ENCODE measurements around the gene SLC25A43.
"Not testable (repeated sequence)": the region's sequence is repeated elsewhere in the genome, so short reads cannot be mapped to it uniquely, and the experiment has no call there.

Gene SLC25A43

DNA sequence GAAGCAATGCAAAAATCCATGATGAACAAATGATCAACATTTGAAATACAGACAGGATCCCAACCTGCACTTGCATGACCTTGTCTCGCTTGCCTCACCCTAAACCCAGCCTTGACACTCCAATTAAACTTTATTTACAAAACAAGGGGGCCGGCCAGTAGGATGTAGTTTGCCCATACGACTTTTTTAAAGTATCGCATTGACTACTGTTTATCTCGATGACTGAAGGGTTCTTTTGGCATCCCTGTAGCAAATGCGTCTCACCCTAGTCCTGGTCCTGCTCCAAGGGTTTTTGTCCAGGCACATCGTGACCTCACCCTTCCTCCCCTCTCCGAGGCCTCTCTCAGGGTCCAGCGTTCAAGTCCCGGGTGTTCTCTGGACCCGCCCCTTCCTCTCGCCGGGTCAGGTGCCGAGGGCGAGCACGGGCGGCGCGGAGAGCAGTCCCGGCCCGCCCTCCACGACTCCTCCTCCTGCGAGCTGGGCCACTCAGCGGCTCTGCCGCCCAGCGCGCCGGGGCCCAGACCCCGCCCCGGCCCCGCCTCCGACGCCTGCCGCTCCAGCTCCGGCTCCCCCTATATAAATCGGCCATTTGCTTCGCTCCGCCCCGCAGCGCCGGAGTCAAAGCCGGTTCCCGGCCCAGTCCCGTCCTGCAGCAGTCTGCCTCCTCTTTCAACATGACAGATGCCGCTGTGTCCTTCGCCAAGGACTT is 68.9 kb downstream of the SLC25A43 start, which contains the start of gene SLC25A5:
Gene SLC25A5, plus strand, starts transcription at position 603 of the 709 bp plus-strand sequence. Its CDS starts 72 bp downstream, at position 675.
- in situ Hi-C loops (cut with MboI; ENCODE audit: low sequenced_read_pairs) = no loop called here

DNA sequence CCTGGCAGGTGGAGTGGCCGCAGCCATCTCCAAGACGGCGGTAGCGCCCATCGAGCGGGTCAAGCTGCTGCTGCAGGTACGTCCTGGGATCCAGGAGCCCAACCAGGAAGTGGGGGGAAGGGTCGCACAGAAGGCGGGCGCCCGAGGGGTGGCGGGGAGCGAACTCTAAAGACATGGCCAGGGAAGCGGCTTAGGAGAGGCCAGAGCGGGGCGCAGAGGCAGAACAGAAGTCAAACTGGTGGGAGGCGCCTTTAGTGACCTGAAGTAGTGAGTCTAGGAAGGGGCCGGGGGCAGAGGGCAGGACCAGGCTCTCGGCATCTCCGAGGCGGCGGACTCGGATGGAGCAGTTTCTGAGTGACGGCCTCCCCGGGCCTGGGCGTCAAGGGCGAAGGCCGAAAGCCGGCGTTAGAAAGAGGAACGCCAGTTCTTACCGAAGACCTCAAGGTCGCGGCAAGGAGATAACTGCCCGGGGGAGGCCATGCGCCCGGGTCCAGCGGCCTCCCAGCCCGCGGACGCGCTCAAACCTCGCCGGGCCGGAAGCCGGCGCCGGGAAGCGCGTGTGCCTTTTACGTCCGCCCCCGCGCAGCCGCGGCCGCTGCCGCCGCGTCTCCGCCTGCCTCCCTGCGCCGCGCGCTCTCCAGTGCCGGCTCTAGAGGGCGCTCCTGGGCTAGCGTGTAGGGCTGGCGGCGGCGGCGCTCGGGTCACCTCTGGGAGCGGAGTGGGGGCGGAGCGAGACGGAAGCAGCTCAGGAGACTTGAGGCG is 69.6 kb downstream of the SLC25A43 start:
- in situ Hi-C loops (cut with MboI; ENCODE audit: low sequenced_read_pairs) = no loop called here

- in situ Hi-C loops (cut with MboI; ENCODE audit: low sequenced_read_pairs) = no loop called here
These were observed 70.1 kb downstream of the SLC25A43 start for GRCh38 chrX:119469313-119469635.

- in situ Hi-C loops (cut with MboI; ENCODE audit: low sequenced_read_pairs) = no loop called here
These were observed 75.7 kb downstream of the SLC25A43 start for GRCh38 chrX:119474615-119475388.

DNA sequence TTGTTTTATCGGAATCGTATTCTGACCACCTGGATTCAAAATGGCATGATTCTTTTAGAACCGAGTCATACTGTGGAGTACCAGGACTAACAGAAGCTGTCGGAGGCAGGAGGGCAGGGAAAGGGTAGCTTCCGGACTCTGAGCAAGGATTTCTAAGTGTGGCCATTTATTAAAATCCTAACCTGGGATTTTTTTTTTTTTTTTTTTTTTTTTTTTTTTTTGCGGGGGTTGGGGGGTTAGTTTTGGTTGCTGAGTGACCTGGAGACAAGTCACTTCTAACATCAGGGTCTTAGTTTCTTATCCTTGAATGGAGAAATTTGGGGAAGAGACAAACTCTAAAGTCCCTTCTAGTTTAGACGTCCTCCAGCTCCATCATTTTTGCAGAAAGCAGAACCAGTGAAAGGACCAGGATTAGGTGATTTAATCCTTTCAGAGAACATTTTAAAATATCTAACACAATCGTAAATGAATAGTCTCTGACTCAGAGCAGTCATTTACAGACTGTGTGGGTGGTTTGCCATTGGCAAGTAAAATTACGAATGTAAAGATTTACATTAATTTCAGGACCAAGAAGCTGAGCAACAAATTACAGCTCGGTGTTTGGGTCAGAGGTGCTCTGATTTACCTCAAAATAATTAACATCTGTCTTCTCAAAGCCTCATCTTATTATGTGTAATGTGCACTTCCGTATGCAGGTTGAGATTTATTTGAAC is 76.4 kb downstream of the SLC25A43 start:
- in situ Hi-C loops (cut with MboI; ENCODE audit: low sequenced_read_pairs) = no loop called here

GRCh38 chrX:119477812-119478232 is 78.7 kb downstream of the SLC25A43 start:
- in situ Hi-C loops (cut with MboI; ENCODE audit: low sequenced_read_pairs) = no loop called here

- in situ Hi-C loops (cut with MboI; ENCODE audit: low sequenced_read_pairs) = no loop called here
These were observed 79.4 kb downstream of the SLC25A43 start for GRCh38 chrX:119478504-119478903.

GRCh38 chrX:119479845-119480244 is 80.7 kb downstream of the SLC25A43 start:
- in situ Hi-C loops (cut with MboI; ENCODE audit: low sequenced_read_pairs) = no loop called here

- in situ Hi-C loops (cut with MboI; ENCODE audit: low sequenced_read_pairs) = no loop called here
These were observed 82.2 kb downstream of the SLC25A43 start for GRCh38 chrX:119481323-119481801.

DNA sequence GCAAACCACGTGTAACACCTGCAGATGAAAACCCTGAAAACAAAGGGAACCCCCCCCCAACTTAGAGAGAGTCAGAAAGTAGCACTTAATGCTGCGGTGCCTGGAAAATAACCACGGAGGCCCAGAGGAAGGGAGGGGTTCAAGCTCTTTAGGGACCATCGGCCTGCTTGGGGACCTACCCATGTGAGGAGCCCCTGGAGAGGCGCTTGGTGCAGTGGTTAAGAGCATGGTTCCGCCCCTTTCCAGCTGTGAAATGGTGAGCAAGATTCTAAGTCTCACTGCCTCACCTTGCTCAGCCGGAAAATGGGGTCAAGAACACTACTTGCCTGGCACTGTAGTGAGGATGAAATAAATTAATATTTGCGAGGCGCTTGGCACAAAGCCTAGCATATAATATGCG is 82.9 kb downstream of the SLC25A43 start:
- in situ Hi-C loops (cut with MboI; ENCODE audit: low sequenced_read_pairs) = no loop called here

GRCh38 chrX:119482481-119483480 is 83.6 kb downstream of the SLC25A43 start:
- in situ Hi-C loops (cut with MboI; ENCODE audit: low sequenced_read_pairs) = no loop called here

DNA sequence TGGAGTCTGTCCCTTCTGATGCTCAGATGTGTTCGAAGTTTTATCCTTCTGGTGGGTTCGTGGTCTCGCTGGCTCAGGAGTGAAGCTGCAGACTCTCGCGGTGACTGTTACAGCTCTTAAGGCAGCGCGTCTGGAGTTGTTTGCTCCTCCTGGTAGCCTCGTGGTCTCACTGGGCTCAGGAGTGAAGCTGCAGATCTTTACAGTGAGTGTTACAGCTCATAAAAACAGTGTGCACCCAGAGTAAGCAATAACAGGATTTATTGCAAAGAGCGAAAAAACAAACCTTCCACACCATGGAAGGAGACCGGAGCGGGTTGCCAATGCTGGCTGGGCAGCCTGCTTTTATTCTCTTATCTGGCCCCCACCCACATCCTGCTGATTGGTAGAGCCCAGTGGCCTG is 87.6 kb downstream of the SLC25A43 start:
- in situ Hi-C loops (cut with MboI; ENCODE audit: low sequenced_read_pairs) = no loop called here

DNA sequence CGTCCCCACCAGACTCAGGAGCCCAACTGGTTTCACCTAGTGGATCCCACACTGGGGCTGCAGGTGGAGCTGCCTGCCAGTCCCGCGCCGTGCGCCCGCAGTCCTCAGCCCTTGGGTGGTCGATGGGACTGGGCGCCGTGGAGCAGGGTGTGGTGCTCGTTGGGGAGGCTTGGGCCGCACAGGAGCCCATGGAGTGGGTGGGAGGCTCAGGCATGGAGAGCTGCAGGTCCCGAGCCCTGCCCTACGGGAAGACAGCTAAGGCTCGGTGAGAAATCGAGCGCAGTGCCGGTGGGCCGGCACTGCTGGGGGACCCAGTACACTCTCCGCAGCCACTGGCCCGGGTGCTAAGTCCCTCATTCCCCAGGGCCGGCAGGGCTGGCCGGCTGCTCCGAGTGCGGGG is 88.6 kb downstream of the SLC25A43 start:
- in situ Hi-C loops (cut with MboI; ENCODE audit: low sequenced_read_pairs) = not testable (repeated sequence)

DNA sequence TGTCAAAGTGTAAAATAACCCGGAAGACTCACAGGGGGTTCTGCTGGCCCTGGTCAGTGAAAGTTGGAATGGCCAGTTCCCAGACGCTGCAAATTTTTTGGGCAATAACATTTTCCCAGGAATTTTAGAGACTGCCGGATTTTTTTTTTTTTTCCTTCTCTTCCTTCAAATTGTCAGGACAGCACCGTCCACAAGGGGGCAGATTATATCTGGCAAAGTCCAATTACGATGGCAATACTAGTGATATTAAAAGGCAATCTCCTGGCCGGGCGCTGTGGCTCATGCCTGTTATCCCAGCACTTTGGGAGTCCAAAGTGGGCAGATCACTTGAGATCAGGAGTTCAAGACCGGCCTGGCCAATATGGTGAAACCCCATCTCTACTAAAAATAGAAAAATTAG is 89.6 kb downstream of the SLC25A43 start:
- in situ Hi-C loops (cut with MboI; ENCODE audit: low sequenced_read_pairs) = no loop called here

DNA sequence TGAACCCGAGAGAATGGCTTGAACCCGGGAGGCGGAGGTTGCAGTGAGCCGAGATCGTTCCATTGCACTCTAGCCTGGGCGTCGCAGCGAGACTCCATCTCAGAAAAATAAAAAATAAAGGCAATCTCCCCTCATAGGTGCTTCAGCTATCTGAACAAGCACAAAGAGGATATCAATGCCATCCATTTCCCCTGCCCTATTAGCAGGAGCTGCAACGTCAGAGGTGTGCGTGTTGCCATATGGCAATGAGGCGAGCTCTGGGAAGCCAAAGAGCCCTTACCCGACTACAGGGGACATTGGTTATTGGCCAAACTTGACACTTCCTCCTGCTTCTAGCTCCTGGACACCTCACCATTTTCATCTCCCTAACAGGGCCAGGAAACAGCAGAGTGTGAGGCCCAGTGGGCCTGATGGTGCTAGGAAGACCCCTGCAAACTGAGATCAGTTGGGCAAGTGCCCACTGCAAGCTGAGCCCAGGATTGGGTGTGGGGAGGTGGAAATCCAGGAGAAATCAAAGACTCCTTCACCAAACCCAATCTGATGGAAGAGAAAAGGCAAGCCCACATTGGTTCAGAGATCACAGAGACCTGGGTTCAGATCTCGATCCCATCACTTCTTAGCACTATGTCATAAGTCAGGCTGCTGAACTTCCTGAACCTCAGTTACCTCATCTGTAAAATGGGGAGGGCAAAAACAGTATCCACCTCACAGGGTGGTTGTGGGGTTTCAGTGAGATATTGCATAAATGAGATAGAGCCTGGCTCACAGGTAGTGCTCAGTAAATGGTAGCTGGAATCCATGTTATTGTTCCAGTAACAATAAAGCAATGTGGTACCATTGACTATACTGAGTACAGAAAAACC is 90.3 kb downstream of the SLC25A43 start:
- in situ Hi-C loops (cut with MboI; ENCODE audit: low sequenced_read_pairs) = no loop called here

- in situ Hi-C loops (cut with MboI; ENCODE audit: low sequenced_read_pairs) = no loop called here
These were observed 93.3 kb downstream of the SLC25A43 start for GRCh38 chrX:119492463-119492862.

DNA sequence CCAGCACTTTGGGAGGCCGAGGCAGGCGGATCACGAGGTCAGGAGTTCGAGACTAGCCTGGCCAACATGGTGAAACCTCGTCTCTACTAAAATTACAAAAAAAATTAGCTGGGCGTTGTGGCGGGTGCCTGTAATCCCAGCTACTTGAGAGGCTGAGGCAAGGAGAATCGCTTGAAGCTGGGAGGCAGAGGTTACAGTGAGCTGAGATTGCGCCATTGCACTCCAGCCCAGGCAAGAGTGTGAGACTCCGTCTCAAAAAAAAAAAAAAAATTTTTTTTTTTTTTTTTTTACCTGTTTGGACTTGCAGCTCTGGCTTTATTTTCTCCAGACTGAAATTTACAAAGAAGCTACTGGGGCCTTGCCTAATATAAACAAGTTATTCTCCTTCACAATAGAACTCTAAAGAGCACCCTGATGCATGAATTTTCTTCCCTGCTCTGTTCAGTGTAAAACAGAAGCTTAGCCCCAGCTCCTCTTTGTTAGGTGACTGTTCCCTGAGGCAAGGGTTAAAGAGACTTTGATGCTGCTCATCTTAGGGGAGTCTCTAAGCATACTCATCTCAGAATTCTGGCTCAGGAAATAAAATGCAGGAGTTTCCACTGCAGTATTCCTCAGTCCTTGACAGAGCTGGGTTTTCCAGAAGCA is 94.8 kb downstream of the SLC25A43 start:
- in situ Hi-C loops (cut with MboI; ENCODE audit: low sequenced_read_pairs) = not testable (repeated sequence)

Measured in HL-60/S4 treated with phorbol 12-myristate 13-acetate at 8.2 ng/mL for 4 days and 3 days (cell line).